ENCODE data around the gene FHIT. TPM values are rescaled to one million over a fixed set of nuclear protein-coding genes. Genes with fewer than 3 reads are reported as not detected.

FHIT gene
- polyA plus RNA-seq, 1 of the 3 experiments (the other 2 are of a cell fraction) = 0.41 TPM

DNA sequence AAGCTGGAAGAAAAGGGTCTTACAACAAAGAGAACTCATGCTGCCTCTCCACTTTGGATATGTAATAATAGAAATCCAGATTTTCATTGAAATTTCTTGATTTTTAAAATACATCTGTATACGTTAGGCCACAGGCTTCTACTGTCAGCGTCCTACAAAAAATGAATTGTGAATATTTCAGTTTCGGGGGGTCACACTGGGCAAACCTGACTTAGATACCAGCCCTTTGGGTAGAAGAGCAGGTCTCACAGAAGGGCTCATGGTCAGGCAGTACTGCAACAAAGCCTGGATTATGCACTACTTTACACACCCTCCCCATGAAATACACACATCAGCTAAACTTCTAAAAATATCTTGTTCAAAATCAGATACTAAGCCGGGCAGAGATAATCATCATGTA is 294.5 kb downstream of the FHIT start:
- Histone ChIP-seq H3K9me3 (no peaks in the 10 kb centered on the region), H3K27me3 (ENCODE audit: insufficient read depth) (no peaks in the 10 kb centered on the region), H4K20me1 (ENCODE audit: insufficient read depth) (no peaks in the 10 kb centered on the region), H3K9ac (no peak overlapping the region), H2AFZ (ENCODE audit: low read depth) (no peak overlapping the region), H3K9me2 (no peaks in the 10 kb centered on the region), H3K4me2 (no peak overlapping the region), H3K36me3 (replicated peaks in 1 of 2; ENCODE audit: control insufficient read depth in 1 of 2, insufficient read depth in 2 of 2, low read length in 1 of 2) (no peaks in the 10 kb centered on the region), H3K79me2 (ENCODE audit: insufficient read depth) (no peaks in the 10 kb centered on the region), H3K27ac (ENCODE audit: low read depth in 2 of 2, low read length in 1 of 2) (no peak overlapping the region), H3K4me1 (ENCODE audit: control insufficient read depth in 1 of 2, insufficient read depth in 2 of 2, low read depth in 1 of 2, low read length in 1 of 2) (no peaks in the 10 kb centered on the region), H3K4me3 (ENCODE audit: low read depth in 2 of 2, low read length in 1 of 2) (no peak overlapping the region), H3F3A (replicated peaks; ENCODE audit: insufficient read depth) (no peaks in the 10 kb centered on the region)
- 66% methylated on average over 4 of the region's 4 CpGs for WGBS (ENCODE audit: low lambda C conversion rate)
- ChIA-PET CTCF (no interaction called here), POLR2A (no interaction called here)
- TF ChIP-seq SIN3A (IDR thresholded peaks at IDR 0.05; ENCODE audit: borderline replicate concordance, low read depth, low read length) (no peak), GABPA (IDR thresholded peaks at IDR 0.05; ENCODE audit: low read depth) (no peak)
- no peak for DNase-seq

DNA sequence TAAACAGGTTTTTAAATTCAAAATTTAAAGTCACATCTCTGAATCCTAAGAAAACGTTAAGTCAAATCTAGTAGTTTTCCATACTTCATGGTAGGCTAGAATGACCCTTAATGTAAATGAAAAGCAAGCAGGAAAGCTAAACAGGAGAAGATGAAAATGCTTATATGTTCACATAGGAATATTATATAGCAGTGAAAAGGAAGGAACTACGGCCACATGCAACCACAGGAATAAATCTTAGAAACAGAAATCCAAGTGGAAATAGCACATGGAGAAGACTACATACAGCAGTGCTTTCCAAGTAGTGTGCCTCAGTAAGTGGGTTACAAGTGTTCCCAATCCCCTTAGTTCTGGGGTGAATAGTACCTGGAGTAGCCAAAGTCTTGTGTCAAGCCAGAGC is 296.2 kb downstream of the FHIT start:
- Histone ChIP-seq H3K27ac (ENCODE audit: low read depth in 2 of 2, low read length in 1 of 2) (no peak overlapping the region), H3F3A (replicated peaks; ENCODE audit: insufficient read depth) (no peaks in the 10 kb centered on the region), H3K79me2 (ENCODE audit: insufficient read depth) (no peaks in the 10 kb centered on the region), H3K4me3 (ENCODE audit: low read depth in 2 of 2, low read length in 1 of 2) (no peak overlapping the region), H3K4me1 (ENCODE audit: control insufficient read depth in 1 of 2, insufficient read depth in 2 of 2, low read depth in 1 of 2, low read length in 1 of 2) (no peaks in the 10 kb centered on the region), H3K4me2 (no peak overlapping the region), H4K20me1 (ENCODE audit: insufficient read depth) (no peaks in the 10 kb centered on the region), H3K27me3 (ENCODE audit: insufficient read depth) (no peaks in the 10 kb centered on the region), H2AFZ (ENCODE audit: low read depth) (no peak overlapping the region), H3K9me3 (no peaks in the 10 kb centered on the region), H3K9ac (no peak overlapping the region), H3K36me3 (replicated peaks in 1 of 2; ENCODE audit: control insufficient read depth in 1 of 2, insufficient read depth in 2 of 2, low read length in 1 of 2) (no peaks in the 10 kb centered on the region), H3K9me2 (no peaks in the 10 kb centered on the region)
- WGBS (ENCODE audit: low lambda C conversion rate) = 56% methylated on average over 2 of the region's 2 CpGs
- CTCF ChIA-PET = interaction anchor here (0.5 kb wide), 1 partner anchor 618 kb away, joined by 3 read pairs; no protein-coding TSS in a partner anchor
- POLR2A ChIA-PET = no interaction called here
- TF ChIP-seq NRF1 (IDR thresholded peaks at IDR 0.05; ENCODE audit: low read depth, low read length) (no peak), GATA2 (CRISPR knock-in tag; IDR thresholded peaks at IDR 0.05) (no peak), EP300 (IDR thresholded peaks at IDR 0.05; ENCODE audit: borderline replicate concordance in 1 of 2, low read depth in 1 of 2, low read length in 1 of 2) (no peak), TAF1 (IDR thresholded peaks at IDR 0.05; ENCODE audit: borderline replicate concordance, low read depth, low read length) (no peak), ELF1 (IDR thresholded peaks at IDR 0.05) (no peak), SMC3 (IDR thresholded peaks at IDR 0.05; ENCODE audit: low read depth, low read length) (no peak)
- TF ChIP-seq, protein P1, sequence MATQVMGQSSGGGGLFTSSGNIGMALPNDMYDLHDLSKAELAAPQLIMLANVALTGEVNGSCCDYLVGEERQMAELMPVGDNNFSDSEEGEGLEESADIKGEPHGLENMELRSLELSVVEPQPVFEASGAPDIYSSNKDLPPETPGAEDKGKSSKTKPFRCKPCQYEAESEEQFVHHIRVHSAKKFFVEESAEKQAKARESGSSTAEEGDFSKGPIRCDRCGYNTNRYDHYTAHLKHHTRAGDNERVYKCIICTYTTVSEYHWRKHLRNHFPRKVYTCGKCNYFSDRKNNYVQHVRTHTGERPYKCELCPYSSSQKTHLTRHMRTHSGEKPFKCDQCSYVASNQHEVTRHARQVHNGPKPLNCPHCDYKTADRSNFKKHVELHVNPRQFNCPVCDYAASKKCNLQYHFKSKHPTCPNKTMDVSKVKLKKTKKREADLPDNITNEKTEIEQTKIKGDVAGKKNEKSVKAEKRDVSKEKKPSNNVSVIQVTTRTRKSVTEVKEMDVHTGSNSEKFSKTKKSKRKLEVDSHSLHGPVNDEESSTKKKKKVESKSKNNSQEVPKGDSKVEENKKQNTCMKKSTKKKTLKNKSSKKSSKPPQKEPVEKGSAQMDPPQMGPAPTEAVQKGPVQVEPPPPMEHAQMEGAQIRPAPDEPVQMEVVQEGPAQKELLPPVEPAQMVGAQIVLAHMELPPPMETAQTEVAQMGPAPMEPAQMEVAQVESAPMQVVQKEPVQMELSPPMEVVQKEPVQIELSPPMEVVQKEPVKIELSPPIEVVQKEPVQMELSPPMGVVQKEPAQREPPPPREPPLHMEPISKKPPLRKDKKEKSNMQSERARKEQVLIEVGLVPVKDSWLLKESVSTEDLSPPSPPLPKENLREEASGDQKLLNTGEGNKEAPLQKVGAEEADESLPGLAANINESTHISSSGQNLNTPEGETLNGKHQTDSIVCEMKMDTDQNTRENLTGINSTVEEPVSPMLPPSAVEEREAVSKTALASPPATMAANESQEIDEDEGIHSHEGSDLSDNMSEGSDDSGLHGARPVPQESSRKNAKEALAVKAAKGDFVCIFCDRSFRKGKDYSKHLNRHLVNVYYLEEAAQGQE (IDR thresholded peaks at IDR 0.05; ENCODE audit: low read depth, low read length) = no peak
- DNase-seq = no peak

DNA sequence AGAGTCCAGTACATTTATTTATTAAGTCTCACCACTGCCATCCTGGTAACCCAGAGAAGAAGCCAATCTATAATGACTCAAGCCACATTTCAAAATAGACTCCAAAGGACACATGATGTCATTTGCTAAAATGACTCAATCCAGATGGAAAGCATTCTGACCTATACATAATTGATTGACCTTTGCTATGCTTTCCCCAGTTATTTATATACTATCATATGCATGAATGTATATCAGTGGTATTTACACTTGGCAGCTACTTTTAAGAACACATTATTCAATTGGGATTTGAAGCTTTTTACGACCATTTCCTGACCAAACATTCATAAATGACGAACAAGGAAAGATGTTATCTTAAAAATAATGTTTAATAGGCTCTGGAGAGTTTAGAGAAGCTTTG is 297.2 kb downstream of the FHIT start:
- no peak for DNase-seq
- no peaks in the 10 kb centered on the region for H3K36me3 ChIP-seq (replicated peaks in 1 of 2; ENCODE audit: control insufficient read depth in 1 of 2, insufficient read depth in 2 of 2, low read length in 1 of 2)
- peak overlapping the region in 1 of 2 experiments; percentile 42; a peak in 1 of 4 replicates for H3K27ac ChIP-seq (ENCODE audit: low read depth in 2 of 2, low read length in 1 of 2)
- ChIA-PET POLR2A (no interaction called here), CTCF (no interaction called here)
- H3K79me2 ChIP-seq (ENCODE audit: insufficient read depth) = no peaks in the 10 kb centered on the region
- no peak overlapping the region for H2AFZ ChIP-seq (ENCODE audit: low read depth)
- H3K9ac ChIP-seq = no peak overlapping the region
- H3K4me3 ChIP-seq (ENCODE audit: low read depth in 2 of 2, low read length in 1 of 2) = no peak overlapping the region; a peak in 1 of 4 replicates
- no peaks in the 10 kb centered on the region for H3K27me3 ChIP-seq (ENCODE audit: insufficient read depth)
- no peaks in the 10 kb centered on the region for H3F3A ChIP-seq (replicated peaks; ENCODE audit: insufficient read depth)
- no peaks in the 10 kb centered on the region for H3K4me1 ChIP-seq (ENCODE audit: control insufficient read depth in 1 of 2, insufficient read depth in 2 of 2, low read depth in 1 of 2, low read length in 1 of 2)
- no peaks in the 10 kb centered on the region for H3K9me3 ChIP-seq
- no peak overlapping the region for H3K4me2 ChIP-seq
- TF ChIP-seq, protein P2, sequence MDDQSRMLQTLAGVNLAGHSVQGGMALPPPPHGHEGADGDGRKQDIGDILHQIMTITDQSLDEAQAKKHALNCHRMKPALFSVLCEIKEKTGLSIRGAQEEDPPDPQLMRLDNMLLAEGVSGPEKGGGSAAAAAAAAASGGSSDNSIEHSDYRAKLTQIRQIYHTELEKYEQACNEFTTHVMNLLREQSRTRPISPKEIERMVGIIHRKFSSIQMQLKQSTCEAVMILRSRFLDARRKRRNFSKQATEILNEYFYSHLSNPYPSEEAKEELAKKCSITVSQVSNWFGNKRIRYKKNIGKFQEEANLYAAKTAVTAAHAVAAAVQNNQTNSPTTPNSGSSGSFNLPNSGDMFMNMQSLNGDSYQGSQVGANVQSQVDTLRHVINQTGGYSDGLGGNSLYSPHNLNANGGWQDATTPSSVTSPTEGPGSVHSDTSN (IDR thresholded peaks at IDR 0.05) = 0 out of 2 replicates have a peak, but pooled peaks have one; percentile 18
- TF ChIP-seq FOXM1 (IDR thresholded peaks at IDR 0.05; ENCODE audit: low read depth) (no peak), TCF12 (IDR thresholded peaks at IDR 0.05) (peak; percentile 48)
- WGBS (ENCODE audit: low lambda C conversion rate) = 4% methylated on average over 2 of the region's 2 CpGs
- H3K9me2 ChIP-seq = no peaks in the 10 kb centered on the region
- H4K20me1 ChIP-seq (ENCODE audit: insufficient read depth) = no peaks in the 10 kb centered on the region
